HUES6 (cell line): ENCODE data around the gene DDA1.

Experiments used
- H3K27ac ChIP-seq: 2 replicates; pipeline ENCODE4 v1.7.0; 2013; ENCODE audit warnings: low read depth, mild to moderate bottlenecking, low read length, inconsistent platforms
- H3K27me3 ChIP-seq: 2 replicates; pipeline ENCODE4 v1.6.1; 2013; ENCODE audit warnings: low read length; ENCODE audit not compliant: control insufficient read depth, insufficient read depth
- H3K36me3 ChIP-seq: 2 replicates; pipeline ENCODE4 v1.6.1; 2013; ENCODE audit warnings: low read length; ENCODE audit not compliant: control insufficient read depth, insufficient read depth
- H3K4me1 ChIP-seq: 2 replicates; pipeline ENCODE4 v1.6.1; 2013; ENCODE audit warnings: low read length; ENCODE audit not compliant: control insufficient read depth, insufficient read depth
- H3K4me3 ChIP-seq: 2 replicates; pipeline ENCODE4 v1.5.1; 2013; ENCODE audit warnings: low read depth, low read length
- H3K9ac ChIP-seq: one replicate; pipeline ENCODE4 v1.6.1; 2013; ENCODE audit warnings: mild to moderate bottlenecking, low read length
- H3K9me3 ChIP-seq: 2 replicates; pipeline ENCODE4 v1.6.1; 2013; ENCODE audit warnings: low read depth, low read length; ENCODE audit not compliant: control insufficient read depth, insufficient read depth

Gene DDA1

DNA sequence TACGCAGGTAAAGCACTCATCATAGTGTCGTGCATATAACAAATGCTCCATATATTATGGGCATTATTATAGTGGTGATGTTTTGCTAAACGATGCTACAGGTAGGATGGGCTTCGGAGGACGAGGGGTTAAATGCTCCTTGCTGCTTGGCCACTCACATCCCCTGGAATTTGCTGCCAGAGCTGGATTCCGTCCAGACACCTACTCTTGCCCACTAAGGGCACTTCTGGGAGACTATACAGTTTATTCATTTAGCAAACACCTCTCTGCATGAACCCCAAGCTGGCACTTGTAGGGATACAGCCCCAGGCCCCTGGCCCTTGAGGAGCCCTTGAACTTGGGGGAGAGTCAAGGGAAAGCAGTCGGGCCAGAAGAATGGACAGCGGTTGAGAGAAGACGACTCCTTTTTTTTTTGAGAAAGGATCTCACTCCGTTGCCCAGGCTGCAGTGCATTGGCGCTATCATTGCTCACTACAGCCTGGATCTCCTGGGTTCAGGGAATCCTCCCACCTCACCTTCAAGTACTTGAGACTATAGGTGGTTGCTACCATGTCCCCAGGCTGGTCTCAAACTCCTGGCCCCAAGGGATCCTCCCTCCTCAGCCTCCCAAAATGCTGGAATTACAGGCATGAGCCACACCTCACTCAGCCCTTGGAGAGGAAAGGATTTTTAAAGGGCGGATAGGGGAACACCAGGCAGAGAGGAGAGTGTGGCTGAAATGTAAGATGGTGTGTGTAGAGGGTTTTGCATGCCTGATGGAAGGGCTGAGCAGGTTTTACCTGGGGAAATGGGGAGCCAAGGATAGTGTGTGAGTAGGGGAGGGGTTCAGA, 4.8 kb upstream of the DDA1 start:
- Histone ChIP-seq H3K4me1 (peaks cover 32% of the 10 kb centered on the region), H3K4me3 (peak overlapping the region; percentile 5; the same call in 1 of the 2 replicates), H3K9me3 (no peaks in the 10 kb centered on the region), H3K36me3 (peaks cover 7% of the 10 kb centered on the region), H3K27me3 (no peaks in the 10 kb centered on the region), H3K9ac (no peak overlapping the region), H3K27ac (no peak overlapping the region)

DNA sequence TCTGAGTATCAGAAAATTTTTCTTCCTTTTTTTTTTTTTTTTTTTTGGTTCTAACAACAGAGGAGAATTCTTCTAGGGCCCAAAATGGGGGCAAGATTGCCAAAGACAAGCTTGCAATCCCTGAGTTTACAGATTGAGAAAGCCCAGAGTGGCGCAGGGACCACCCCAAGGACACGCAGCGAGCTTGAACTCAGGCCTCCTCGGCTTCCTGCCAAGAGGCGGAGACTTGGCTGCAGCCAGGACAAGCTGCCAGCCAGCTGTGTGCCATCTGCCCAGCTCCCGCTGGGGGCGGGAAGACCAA, 4.2 kb upstream of the DDA1 start:
- no peaks in the 10 kb centered on the region for H3K9me3 ChIP-seq
- H3K27me3 ChIP-seq = no peaks in the 10 kb centered on the region
- peaks cover 33% of the 10 kb centered on the region for H3K4me1 ChIP-seq
- no peak overlapping the region for H3K9ac ChIP-seq
- H3K4me3 ChIP-seq = peak overlapping the region; percentile 5
- H3K27ac ChIP-seq = no peak overlapping the region
- peaks cover 6% of the 10 kb centered on the region for H3K36me3 ChIP-seq

GRCh38 chr19:17305517-17306284, 3.7 kb upstream of the DDA1 start, which contains the start of gene MRPL34:
MRPL34 (plus strand) TSS chr19:17305872; CDS start chr19:17305893, 21 bp downstream.
- H3K36me3 ChIP-seq = peaks cover 4% of the 10 kb centered on the region; the same call in 1 of the 2 replicates
- H3K27ac ChIP-seq = peak within 1 kb of the TSS; percentile 69
- H3K4me3 ChIP-seq = peak within 1 kb of the TSS; percentile 82
- H3K27me3 ChIP-seq = no peaks in the 10 kb centered on the region
- no peaks in the 10 kb centered on the region for H3K9me3 ChIP-seq
- H3K4me1 ChIP-seq = peaks cover 38% of the 10 kb centered on the region
- H3K9ac ChIP-seq = peak within 1 kb of the TSS; percentile 91

DNA sequence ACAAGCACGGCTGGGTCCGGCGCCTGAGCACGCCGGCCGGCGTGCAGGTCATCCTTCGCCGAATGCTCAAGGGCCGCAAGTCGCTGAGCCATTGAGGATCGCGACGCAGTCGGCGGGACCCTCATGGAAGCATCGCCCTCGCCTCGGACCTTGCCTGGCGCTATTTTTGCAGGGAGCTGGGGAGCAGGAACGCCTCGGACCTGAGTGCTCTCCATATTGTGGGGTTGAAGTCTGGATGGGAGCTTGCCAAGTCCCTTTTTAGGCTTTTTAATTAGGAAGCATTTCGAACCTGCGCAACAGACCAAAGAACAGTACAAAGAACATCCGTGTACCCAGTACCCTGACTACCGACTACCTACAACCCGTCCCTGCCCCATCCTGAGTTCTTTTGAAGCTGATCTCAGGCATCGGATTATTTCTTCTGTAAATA, 3.1 kb upstream of the DDA1 start:
- peaks cover 39% of the 10 kb centered on the region for H3K4me1 ChIP-seq
- peaks cover 3% of the 10 kb centered on the region; the same call in 1 of the 2 replicates for H3K36me3 ChIP-seq
- H3K4me3 ChIP-seq = peak overlapping the region; percentile 82
- H3K27ac ChIP-seq = peak overlapping the region; percentile 69
- H3K9me3 ChIP-seq = no peaks in the 10 kb centered on the region
- H3K27me3 ChIP-seq = no peaks in the 10 kb centered on the region
- peak overlapping the region; percentile 91 for H3K9ac ChIP-seq

DNA sequence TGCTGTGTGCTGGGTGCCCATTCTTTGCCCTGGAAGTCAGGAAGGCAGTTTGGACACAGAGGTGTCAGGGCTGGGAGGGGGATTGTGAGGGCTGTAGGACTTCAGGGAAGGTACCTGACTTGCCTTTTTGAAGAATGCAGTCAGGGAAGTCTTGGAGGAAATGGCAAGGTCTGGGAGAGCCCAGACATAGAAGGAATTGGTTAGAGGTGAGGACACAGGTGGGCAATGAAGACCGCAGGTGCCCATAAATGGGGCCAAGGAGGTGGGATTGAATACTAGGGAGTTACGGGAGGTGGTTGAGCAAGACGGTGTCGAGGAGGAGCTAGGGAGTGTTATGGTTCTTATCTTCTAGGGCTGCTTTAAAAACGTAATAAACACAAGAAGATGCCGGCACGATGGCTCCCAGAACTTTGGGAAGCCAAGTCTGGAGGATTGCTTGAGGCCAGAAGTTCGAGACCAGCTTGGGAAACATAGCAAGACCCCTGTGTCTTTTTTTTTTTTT, 1.4 kb upstream of the DDA1 start:
- Histone ChIP-seq H3K4me1 (peaks cover 33% of the 10 kb centered on the region), H3K9ac (no peak overlapping the region), H3K27me3 (no peaks in the 10 kb centered on the region), H3K4me3 (no peak overlapping the region), H3K36me3 (peaks cover 11% of the 10 kb centered on the region; the same call in 1 of the 2 replicates), H3K9me3 (no peaks in the 10 kb centered on the region), H3K27ac (no peak overlapping the region)

- Histone ChIP-seq H3K9me3 (no peaks in the 10 kb centered on the region), H3K9ac (peak overlapping the region; percentile 72), H3K4me1 (peaks cover 17% of the 10 kb centered on the region; the same call in 1 of the 2 replicates), H3K36me3 (peaks cover 28% of the 10 kb centered on the region), H3K27ac (peak overlapping the region; percentile 75; the same call in 1 of the 2 replicates), H3K27me3 (no peaks in the 10 kb centered on the region), H3K4me3 (peak overlapping the region; percentile 88)
These were observed 650 bp downstream of the DDA1 start for GRCh38 chr19:17309965-17310461.

DNA sequence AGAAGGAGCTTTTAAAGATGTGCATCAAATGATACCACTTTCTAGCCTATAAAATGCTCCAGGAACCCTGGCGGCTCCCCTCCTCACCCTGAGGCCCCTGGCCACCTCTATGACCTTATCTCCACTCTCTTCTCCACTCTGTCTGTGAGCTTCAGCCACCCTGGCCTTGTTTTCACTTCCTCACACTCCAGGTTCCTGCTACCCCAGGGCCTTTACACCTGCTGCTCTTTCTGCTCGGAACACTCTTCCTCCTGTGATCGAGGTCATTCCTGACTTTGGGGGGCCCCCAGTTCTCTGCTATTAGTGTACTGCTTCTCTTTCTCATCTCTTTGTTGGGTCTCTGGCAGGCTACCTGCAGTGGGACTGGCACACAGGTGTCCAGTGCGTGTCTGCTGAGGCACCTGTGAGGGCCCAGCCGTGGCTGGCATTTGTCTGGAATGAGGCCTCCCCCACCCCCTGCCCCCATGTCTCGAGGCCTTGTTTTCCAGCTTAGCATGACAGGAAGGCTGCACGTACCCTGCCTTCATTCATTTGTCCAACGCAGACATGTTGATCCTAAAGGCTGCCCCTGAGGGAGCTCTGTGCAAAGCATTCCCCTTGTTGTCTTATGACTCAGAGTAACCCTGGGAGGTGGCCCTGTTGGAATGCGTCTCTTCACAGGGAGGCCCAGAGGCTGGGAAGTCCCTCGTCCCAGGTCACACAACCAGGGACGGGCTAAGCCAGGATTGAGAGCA, 2.3 kb downstream of the DDA1 start:
- Histone ChIP-seq H3K9ac (peak overlapping the region; percentile 74), H3K9me3 (no peaks in the 10 kb centered on the region), H3K27ac (no peak overlapping the region; the same call in 1 of the 2 replicates), H3K36me3 (peaks cover 41% of the 10 kb centered on the region), H3K27me3 (no peaks in the 10 kb centered on the region), H3K4me1 (peaks cover 12% of the 10 kb centered on the region; the same call in 1 of the 2 replicates), H3K4me3 (no peak overlapping the region)

DNA sequence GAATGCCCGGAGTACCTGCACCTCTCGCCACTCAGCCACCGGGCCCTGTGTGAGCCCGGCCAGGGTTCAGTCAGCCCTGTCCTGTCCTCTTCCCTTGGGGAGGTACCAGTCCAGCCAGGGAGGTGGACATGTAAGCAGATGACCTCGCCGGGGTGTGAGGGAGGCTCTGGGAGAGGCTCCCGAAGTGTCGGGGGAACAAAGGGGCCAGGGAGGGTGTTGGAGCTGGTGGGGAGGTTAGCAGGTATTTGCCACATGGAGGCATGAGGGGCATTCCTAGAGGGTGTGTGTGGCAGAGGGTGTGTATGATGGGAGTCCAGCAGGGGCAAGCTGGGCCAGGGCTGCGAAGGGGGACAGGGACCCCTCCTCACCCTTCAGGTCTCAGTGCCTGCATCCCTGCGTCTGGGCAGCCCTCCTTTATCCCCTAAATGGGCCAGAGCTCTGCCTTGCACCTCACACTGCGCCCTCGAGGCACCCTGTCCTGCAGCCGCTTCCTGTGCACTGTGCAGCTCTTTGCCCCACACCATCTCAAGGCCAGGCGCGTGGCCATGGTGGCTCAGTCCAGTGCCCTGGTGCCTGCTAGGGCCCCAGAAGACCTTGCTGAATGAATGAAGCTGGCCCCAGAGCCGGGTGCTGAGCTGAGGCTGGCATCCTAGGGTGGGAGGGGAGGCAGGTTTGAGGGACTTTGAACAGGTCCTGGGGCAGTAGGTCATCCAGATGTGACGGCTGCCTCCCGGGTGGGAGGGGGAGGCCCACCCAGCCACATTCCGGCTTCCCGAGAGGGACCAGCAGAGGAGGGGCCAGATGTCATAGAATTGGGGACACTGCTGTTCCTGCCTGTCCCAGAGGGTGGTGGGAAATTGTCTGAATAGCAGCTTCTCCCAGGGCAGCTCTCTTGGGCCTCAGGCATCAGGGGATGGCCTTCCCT, 3.1 kb downstream of the DDA1 start:
- no peaks in the 10 kb centered on the region for H3K9me3 ChIP-seq
- peak overlapping the region; percentile 74 for H3K9ac ChIP-seq
- H3K4me3 ChIP-seq = no peak overlapping the region
- H3K4me1 ChIP-seq = peaks cover 10% of the 10 kb centered on the region; the same call in 1 of the 2 replicates
- H3K27me3 ChIP-seq = no peaks in the 10 kb centered on the region
- no peak overlapping the region; the same call in 1 of the 2 replicates for H3K27ac ChIP-seq
- peaks cover 41% of the 10 kb centered on the region for H3K36me3 ChIP-seq

- no peak overlapping the region for H3K27ac ChIP-seq
- H3K27me3 ChIP-seq = no peaks in the 10 kb centered on the region
- peaks cover 45% of the 10 kb centered on the region for H3K36me3 ChIP-seq
- no peak overlapping the region for H3K4me3 ChIP-seq
- peaks cover 10% of the 10 kb centered on the region; the same call in 1 of the 2 replicates for H3K4me1 ChIP-seq
- no peaks in the 10 kb centered on the region for H3K9me3 ChIP-seq
- no peak overlapping the region for H3K9ac ChIP-seq
These were observed 4.7 kb downstream of the DDA1 start for GRCh38 chr19:17314007-17314593.
